ENCODE measurements around the gene PTPRN2.

Gene PTPRN2

GRCh38 chr7:157872447-157872846 is 715.2 kb downstream of the PTPRN2 start:
- Histone ChIP-seq H3K9ac (ENCODE audit: low read depth, low read length) (no peak overlapping the region), H3K4me1 (ENCODE audit: control insufficient read depth, insufficient read depth, low read length) (no peaks in the 10 kb centered on the region), H3K4me2 (ENCODE audit: low read length) (no peak overlapping the region), H3K36me3 (ENCODE audit: insufficient read depth, low read length) (no peaks in the 10 kb centered on the region), H3K27me3 (ENCODE audit: control insufficient read depth, insufficient read depth, low read length) (no peaks in the 10 kb centered on the region), H3K9me3 (replicated peaks; ENCODE audit: low read length) (peaks cover 24% of the 10 kb centered on the region), H3K4me3 (ENCODE audit: low read length) (no peak overlapping the region)

GRCh38 chr7:157871681-157872080 is 715.9 kb downstream of the PTPRN2 start:
- no peak overlapping the region for H3K9ac ChIP-seq (ENCODE audit: low read depth, low read length)

GRCh38 chr7:157870644-157871290 is 716.9 kb downstream of the PTPRN2 start:
- no peaks in the 10 kb centered on the region for H3K4me1 ChIP-seq (ENCODE audit: control insufficient read depth, insufficient read depth, low read length)
- H3K9me3 ChIP-seq (replicated peaks; ENCODE audit: low read length), result peaks cover 21% of the 10 kb centered on the region

More at GRCh38 chr7:157871681-157872080, 715.9 kb downstream of the PTPRN2 start:
- Histone ChIP-seq H3K27me3 (ENCODE audit: control insufficient read depth, insufficient read depth, low read length) (no peaks in the 10 kb centered on the region), H3K9me3 (replicated peaks; ENCODE audit: low read length) (peaks cover 24% of the 10 kb centered on the region), H3K36me3 (ENCODE audit: insufficient read depth, low read length) (no peaks in the 10 kb centered on the region), H3K4me1 (ENCODE audit: control insufficient read depth, insufficient read depth, low read length) (no peaks in the 10 kb centered on the region), H3K4me2 (ENCODE audit: low read length) (no peak overlapping the region), H3K4me3 (ENCODE audit: low read length) (no peak overlapping the region)

GRCh38 chr7:157869793-157870192 is 717.8 kb downstream of the PTPRN2 start:
- Histone ChIP-seq H3K27me3 (ENCODE audit: control insufficient read depth, insufficient read depth, low read length) (no peaks in the 10 kb centered on the region), H3K4me2 (ENCODE audit: low read length) (no peak overlapping the region), H3K9me3 (replicated peaks; ENCODE audit: low read length) (peaks cover 19% of the 10 kb centered on the region), H3K36me3 (ENCODE audit: insufficient read depth, low read length) (no peaks in the 10 kb centered on the region), H3K4me1 (ENCODE audit: control insufficient read depth, insufficient read depth, low read length) (no peaks in the 10 kb centered on the region), H3K9ac (ENCODE audit: low read depth, low read length) (no peak overlapping the region), H3K4me3 (ENCODE audit: low read length) (no peak overlapping the region)

More at GRCh38 chr7:157870644-157871290, 716.9 kb downstream of the PTPRN2 start:
- no peaks in the 10 kb centered on the region for H3K36me3 ChIP-seq (ENCODE audit: insufficient read depth, low read length)
- no peak overlapping the region for H3K4me3 ChIP-seq (ENCODE audit: low read length)
- H3K9ac ChIP-seq (ENCODE audit: low read depth, low read length), result no peak overlapping the region
- H3K27me3 ChIP-seq (ENCODE audit: control insufficient read depth, insufficient read depth, low read length), result no peaks in the 10 kb centered on the region
- H3K4me2 ChIP-seq (ENCODE audit: low read length), result no peak overlapping the region

GRCh38 chr7:157867685-157868305 is 719.8 kb downstream of the PTPRN2 start:
- Histone ChIP-seq H3K4me2 (ENCODE audit: low read length) (no peak overlapping the region), H3K4me1 (ENCODE audit: control insufficient read depth, insufficient read depth, low read length) (no peaks in the 10 kb centered on the region), H3K4me3 (ENCODE audit: low read length) (no peak overlapping the region), H3K9ac (ENCODE audit: low read depth, low read length) (no peak overlapping the region), H3K9me3 (replicated peaks; ENCODE audit: low read length) (peaks cover 15% of the 10 kb centered on the region), H3K36me3 (ENCODE audit: insufficient read depth, low read length) (no peaks in the 10 kb centered on the region), H3K27me3 (ENCODE audit: control insufficient read depth, insufficient read depth, low read length) (no peaks in the 10 kb centered on the region)

GRCh38 chr7:157866336-157866924 is 721.2 kb downstream of the PTPRN2 start:
- no peak overlapping the region for H3K9ac ChIP-seq (ENCODE audit: low read depth, low read length)
- no peak overlapping the region for H3K4me3 ChIP-seq (ENCODE audit: low read length)
- H3K4me1 ChIP-seq (ENCODE audit: control insufficient read depth, insufficient read depth, low read length), result no peaks in the 10 kb centered on the region
- H3K9me3 ChIP-seq (replicated peaks; ENCODE audit: low read length), result peaks cover 18% of the 10 kb centered on the region
- no peaks in the 10 kb centered on the region for H3K36me3 ChIP-seq (ENCODE audit: insufficient read depth, low read length)
- no peaks in the 10 kb centered on the region for H3K27me3 ChIP-seq (ENCODE audit: control insufficient read depth, insufficient read depth, low read length)
- H3K4me2 ChIP-seq (ENCODE audit: low read length), result no peak overlapping the region

- Histone ChIP-seq H3K9me3 (replicated peaks; ENCODE audit: low read length) (peaks cover 16% of the 10 kb centered on the region), H3K36me3 (ENCODE audit: insufficient read depth, low read length) (no peaks in the 10 kb centered on the region), H3K9ac (ENCODE audit: low read depth, low read length) (no peak overlapping the region), H3K4me2 (ENCODE audit: low read length) (no peak overlapping the region), H3K27me3 (ENCODE audit: control insufficient read depth, insufficient read depth, low read length) (no peaks in the 10 kb centered on the region), H3K4me1 (ENCODE audit: control insufficient read depth, insufficient read depth, low read length) (no peaks in the 10 kb centered on the region), H3K4me3 (ENCODE audit: low read length) (no peak overlapping the region)
Measured at GRCh38 chr7:157865351-157866165, 722.1 kb downstream of the PTPRN2 start.

- no peaks in the 10 kb centered on the region for H3K27me3 ChIP-seq (ENCODE audit: control insufficient read depth, insufficient read depth, low read length)
- H3K4me1 ChIP-seq (ENCODE audit: control insufficient read depth, insufficient read depth, low read length), result no peaks in the 10 kb centered on the region
- no peak overlapping the region for H3K4me3 ChIP-seq (ENCODE audit: low read length)
- peaks cover 20% of the 10 kb centered on the region for H3K9me3 ChIP-seq (replicated peaks; ENCODE audit: low read length)
- no peak overlapping the region for H3K9ac ChIP-seq (ENCODE audit: low read depth, low read length)
- no peaks in the 10 kb centered on the region for H3K36me3 ChIP-seq (ENCODE audit: insufficient read depth, low read length)
- no peak overlapping the region for H3K4me2 ChIP-seq (ENCODE audit: low read length)
Measured at GRCh38 chr7:157864911-157865310, 722.7 kb downstream of the PTPRN2 start.

- H3K9me3 ChIP-seq (replicated peaks; ENCODE audit: low read length), result peaks cover 20% of the 10 kb centered on the region
- no peak overlapping the region for H3K9ac ChIP-seq (ENCODE audit: low read depth, low read length)
- H3K36me3 ChIP-seq (ENCODE audit: insufficient read depth, low read length), result no peaks in the 10 kb centered on the region
- H3K4me3 ChIP-seq (ENCODE audit: low read length), result no peak overlapping the region
- no peaks in the 10 kb centered on the region for H3K4me1 ChIP-seq (ENCODE audit: control insufficient read depth, insufficient read depth, low read length)
- H3K4me2 ChIP-seq (ENCODE audit: low read length), result no peak overlapping the region
- no peaks in the 10 kb centered on the region for H3K27me3 ChIP-seq (ENCODE audit: control insufficient read depth, insufficient read depth, low read length)
Measured at GRCh38 chr7:157863906-157864810, 723.5 kb downstream of the PTPRN2 start.

GRCh38 chr7:157863176-157863575 is 724.4 kb downstream of the PTPRN2 start:
- no peaks in the 10 kb centered on the region for H3K27me3 ChIP-seq (ENCODE audit: control insufficient read depth, insufficient read depth, low read length)
- H3K9ac ChIP-seq (ENCODE audit: low read depth, low read length), result no peak overlapping the region
- H3K4me2 ChIP-seq (ENCODE audit: low read length), result no peak overlapping the region
- H3K4me3 ChIP-seq (ENCODE audit: low read length), result no peak overlapping the region
- H3K9me3 ChIP-seq (replicated peaks; ENCODE audit: low read length), result peaks cover 20% of the 10 kb centered on the region
- H3K4me1 ChIP-seq (ENCODE audit: control insufficient read depth, insufficient read depth, low read length), result no peaks in the 10 kb centered on the region
- no peaks in the 10 kb centered on the region for H3K36me3 ChIP-seq (ENCODE audit: insufficient read depth, low read length)
